ENCODE measurements around the gene RHOA. TPM values are rescaled to one million over a fixed set of nuclear protein-coding genes. Genes with fewer than 3 reads are reported as not detected.

Gene RHOA
- polyA plus RNA-seq, 2 of the 4 experiments (the other 2 are of a cell fraction): 332 to 549 TPM

- peak; percentile 30 to 60 for ATAC-seq
- Histone ChIP-seq H3K27ac (peak overlapping the region; percentile 98 to 99), H3K4me1 (peaks cover 43% of the 10 kb centered on the region), H3K4me3 (peak overlapping the region; percentile 98), H3K4me2 (peak overlapping the region; percentile 87), H3K9me3 (no peaks in the 10 kb centered on the region)
- DNase-seq (ENCODE audit: low read depth in 1 of 2, low spot score in 1 of 2): no peak
- TF ChIP-seq CHD4 (IDR thresholded peaks at IDR 0.05; ENCODE audit: borderline replicate concordance): no peak
- TF ChIP-seq JUN (IDR thresholded peaks at IDR 0.05): peak in 1 of 2 experiments; percentile 71; a peak in 1 of 5 replicates
- TF ChIP-seq EP300 (IDR thresholded peaks at IDR 0.05): no peak
- peak; percentile 4; the same call in 1 of the 2 replicates for TF ChIP-seq POLR2A (IDR thresholded peaks at IDR 0.05; ENCODE audit: low read length)
- ChIA-PET CTCF (interaction anchor here (0.5 to 0.6 kb wide), 2 partner anchors 19 to 152 kb away, joined by 3 read pairs; no protein-coding TSS in a partner anchor), POLR2A (interaction anchor here (0.7 to 1.5 kb wide), 10 partner anchors 10 to 318 kb away, joined by 3 to 17 read pairs (median 4); partner anchors contain the start of genes DAG1, GPX1, LAMB2 and NICN1)
- no peak for FAIRE-seq
- WGBS (ENCODE audit: missing lambda C conversion rate): no CpG with 5 or more reads among the region's 59 CpGs
These were observed 225 bp downstream of the RHOA start for GRCh38 chr3:49411535-49411967.

- peak overlapping the region; percentile 98 to 99 for H3K27ac ChIP-seq
- peaks cover 49% of the 10 kb centered on the region for H3K4me1 ChIP-seq
- POLR2A ChIA-PET: interaction anchor here (1.1 to 1.2 kb wide), 4 partner anchors 18 to 318 kb away, joined by 3 to 17 read pairs (median 5); partner anchors contain the start of genes GPX1, NICN1 and QRICH1
- no peaks in the 10 kb centered on the region for H3K9me3 ChIP-seq
- CTCF ChIA-PET: no interaction called here
- H3K4me2 ChIP-seq: peak overlapping the region; percentile 87
- ATAC-seq: no peak
- no peak for DNase-seq (ENCODE audit: low read depth in 1 of 2, low spot score in 1 of 2)
- FAIRE-seq: no peak
- TF ChIP-seq PHF8 (IDR thresholded peaks at IDR 0.05; ENCODE audit: borderline replicate concordance, low read depth) (peak; percentile 33; the same call in 1 of the 2 replicates), HDAC2 (IDR thresholded peaks at IDR 0.05) (no peak), RARB (CRISPR knock-in tag; IDR thresholded peaks at IDR 0.05) (no peak)
- peak overlapping the region; percentile 98 for H3K4me3 ChIP-seq
- 1% methylated on average over 32 of the region's 33 CpGs for WGBS (ENCODE audit: missing lambda C conversion rate)
These were observed 786 bp downstream of the RHOA start for GRCh38 chr3:49410846-49411534.

GRCh38 chr3:49410066-49410845 lies 1.5 kb downstream of the RHOA start:
- 18% methylated on average over 4 of the region's 4 CpGs for WGBS (ENCODE audit: missing lambda C conversion rate)
- no peaks in the 10 kb centered on the region for H3K9me3 ChIP-seq
- peak overlapping the region; percentile 98 for H3K4me3 ChIP-seq
- H3K4me1 ChIP-seq: peaks cover 55% of the 10 kb centered on the region
- FAIRE-seq (no peak), DNase-seq (ENCODE audit: low read depth in 1 of 2, low spot score in 1 of 2) (no peak), ATAC-seq (no peak)
- H3K4me2 ChIP-seq: peak overlapping the region; percentile 87
- POLR2A ChIA-PET: no interaction called here
- CTCF ChIA-PET: interaction anchor here (0.7 to 2.5 kb wide), 3 partner anchors 18 to 239 kb away, joined by 3 to 7 read pairs (median 3); partner anchors contain the start of genes KLHDC8B and USP4
- peak overlapping the region; percentile 98 to 99 for H3K27ac ChIP-seq
- TF ChIP-seq ELK1 (IDR thresholded peaks at IDR 0.05; ENCODE audit: low read depth, low read length) (no peak), KDM1A (IDR thresholded peaks at IDR 0.05; ENCODE audit: low read depth) (peak; percentile 91)

GRCh38 chr3:49406571-49407565 lies 4.9 kb downstream of the RHOA start:
- Histone ChIP-seq H3K4me3 (no peak overlapping the region), H3K4me1 (peaks cover 55% of the 10 kb centered on the region; the same call in 2 of the 3 replicates), H3K9me3 (no peaks in the 10 kb centered on the region), H3K4me2 (peak overlapping the region; percentile 32; the same call in 2 of the 3 replicates), H3K27ac (no peak overlapping the region)
- WGBS (ENCODE audit: missing lambda C conversion rate): 61% methylated on average over 17 of the region's 17 CpGs
- no peak for ATAC-seq
- no peak for FAIRE-seq
- DNase-seq (ENCODE audit: low read depth in 1 of 2, low spot score in 1 of 2): no peak
- CTCF ChIA-PET: interaction anchor here (0.6 kb wide), 2 partner anchors 8 to 23 kb away, joined by 3 read pairs; partner anchors contain the start of gene NICN1
- POLR2A ChIA-PET: interaction anchor here (0.6 kb wide), 1 partner anchor 23 kb away, joined by 3 read pairs; no protein-coding TSS in a partner anchor
- TF ChIP-seq JUN (IDR thresholded peaks at IDR 0.05) (no peak), CTCF (IDR thresholded peaks at IDR 0.05) (no peak), ESRRA (IDR thresholded peaks at IDR 0.05; ENCODE audit: borderline replicate concordance, low read length) (no peak), ZC3H11A (IDR thresholded peaks at IDR 0.05) (no peak), USF2 (IDR thresholded peaks at IDR 0.05) (no peak), KDM5A (IDR thresholded peaks at IDR 0.05) (no peak), BCL3 (IDR thresholded peaks at IDR 0.05) (no peak), E2F6 (IDR thresholded peaks at IDR 0.05; ENCODE audit: borderline replicate concordance, low read depth) (no peak), BHLHE40 (IDR thresholded peaks at IDR 0.05; ENCODE audit: low read depth, low read length) (no peak)
